ENCODE measurements around the gene ZNF789.

DNA sequence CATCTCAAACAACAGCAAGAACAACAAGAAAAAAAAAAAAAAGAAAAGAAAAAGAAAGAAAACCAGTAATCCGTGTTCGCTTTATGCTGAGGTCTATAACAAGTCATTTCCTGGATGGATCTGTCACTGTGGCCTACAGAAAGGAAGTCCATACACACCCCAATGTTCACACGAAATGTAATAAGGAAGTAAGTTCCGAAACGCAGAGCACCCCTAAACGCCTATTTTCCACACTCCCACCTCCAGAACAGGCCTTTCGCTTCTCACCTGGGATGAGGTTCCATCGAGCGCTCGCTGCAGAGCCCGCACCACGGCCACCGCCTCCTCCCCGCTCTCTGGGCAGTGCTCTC is 26.7 kb downstream of the ZNF789 start:
- TF ChIP-seq, protein P1, sequence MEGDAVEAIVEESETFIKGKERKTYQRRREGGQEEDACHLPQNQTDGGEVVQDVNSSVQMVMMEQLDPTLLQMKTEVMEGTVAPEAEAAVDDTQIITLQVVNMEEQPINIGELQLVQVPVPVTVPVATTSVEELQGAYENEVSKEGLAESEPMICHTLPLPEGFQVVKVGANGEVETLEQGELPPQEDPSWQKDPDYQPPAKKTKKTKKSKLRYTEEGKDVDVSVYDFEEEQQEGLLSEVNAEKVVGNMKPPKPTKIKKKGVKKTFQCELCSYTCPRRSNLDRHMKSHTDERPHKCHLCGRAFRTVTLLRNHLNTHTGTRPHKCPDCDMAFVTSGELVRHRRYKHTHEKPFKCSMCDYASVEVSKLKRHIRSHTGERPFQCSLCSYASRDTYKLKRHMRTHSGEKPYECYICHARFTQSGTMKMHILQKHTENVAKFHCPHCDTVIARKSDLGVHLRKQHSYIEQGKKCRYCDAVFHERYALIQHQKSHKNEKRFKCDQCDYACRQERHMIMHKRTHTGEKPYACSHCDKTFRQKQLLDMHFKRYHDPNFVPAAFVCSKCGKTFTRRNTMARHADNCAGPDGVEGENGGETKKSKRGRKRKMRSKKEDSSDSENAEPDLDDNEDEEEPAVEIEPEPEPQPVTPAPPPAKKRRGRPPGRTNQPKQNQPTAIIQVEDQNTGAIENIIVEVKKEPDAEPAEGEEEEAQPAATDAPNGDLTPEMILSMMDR (IDR thresholded peaks at IDR 0.05; ENCODE audit: low read length) = no peak
- TF ChIP-seq EZH2 (IDR thresholded peaks at IDR 0.05; ENCODE audit: borderline replicate concordance, low read length) = no peak

Data from OCI-LY1 (cell line).